C4-2B (cell line): ENCODE measurements around the gene PRKD2.

Experiments
- CTCF ChIP-seq: fragments of 450-650 bp; conservative IDR thresholded peaks from 2 replicates; pipeline ENCODE4 v1.5.1; 2017; ENCODE audit warnings: mild to moderate bottlenecking
- ZFX ChIP-seq: fragments of 450-650 bp; IDR thresholded peaks from 2 replicates; pipeline ENCODE4 v1.6.1; 2017

- TF ChIP-seq CTCF, result no peak
- no peak for TF ChIP-seq ZFX
Observed at GRCh38 chr19:46739290-46739771, 22.4 kb upstream of the PRKD2 start.
